SK-N-SH treated with all-trans-retinoic acid at 6 μM for 48 hours (cell line): ENCODE measurements around the gene ERG.

Experiments used
- ARNTL ChIP-seq: fragments of 450-650 bp; formaldehyde crosslinking; IDR thresholded peaks from 2 replicates; pipeline ENCODE4 v1.5.0; 2020; ENCODE audit warnings: low read depth, mild to moderate bottlenecking, moderate library complexity, borderline replicate concordance
- GLIS3 ChIP-seq: fragments of 250-450 bp; sonication (Bioruptor Pico); IDR thresholded peaks from 2 replicates; pipeline ENCODE4 v1.5.0; 2020; ENCODE audit warnings: mild to moderate bottlenecking, moderate library complexity
- PATZ1 ChIP-seq: fragments of 250-450 bp; sonication (Bioruptor Pico); IDR thresholded peaks from 2 replicates; pipeline ENCODE4 v1.8.0; 2020; ENCODE audit warnings: mild to moderate bottlenecking, moderate library complexity, borderline replicate concordance
- POU6F1 ChIP-seq: fragments of 250-450 bp; sonication (Bioruptor Pico); IDR thresholded peaks from 2 replicates; pipeline ENCODE4 v1.8.0; 2021; ENCODE audit warnings: low read depth, mild to moderate bottlenecking, moderate library complexity, borderline replicate concordance
- SNAI2 ChIP-seq: fragments of 250-450 bp; sonication (Bioruptor Pico); IDR thresholded peaks from 2 replicates; pipeline ENCODE4 v1.5.0; 2020; ENCODE audit warnings: mild to moderate bottlenecking, moderate library complexity
- TCF4 ChIP-seq: fragments of 250-450 bp; sonication (Bioruptor Pico); IDR thresholded peaks from 2 replicates; pipeline ENCODE4 v1.8.0; 2021; ENCODE audit warnings: mild to moderate bottlenecking, moderate library complexity, borderline replicate concordance
- TSHZ2 ChIP-seq: fragments of 250-450 bp; sonication (Bioruptor Pico); IDR thresholded peaks from 2 replicates; pipeline ENCODE4 v1.5.0; 2020; ENCODE audit warnings: mild to moderate bottlenecking, moderate library complexity
- ZFP3 ChIP-seq: fragments of 250-450 bp; sonication (Bioruptor Pico); IDR thresholded peaks from 2 replicates; pipeline ENCODE4 v1.5.0; 2020; ENCODE audit warnings: mild to moderate bottlenecking, moderate library complexity

- TF ChIP-seq ZFP3 (CRISPR knock-in tag) = no peak
- TF ChIP-seq POU6F1 (CRISPR knock-in tag) = no peak
- TF ChIP-seq PATZ1 = no peak
- TF ChIP-seq TSHZ2 (CRISPR knock-in tag) = no peak
- no peak for TF ChIP-seq ARNTL
- TF ChIP-seq SNAI2 (CRISPR knock-in tag) = no peak
- no peak for TF ChIP-seq TCF4 (CRISPR knock-in tag)
- no peak for TF ChIP-seq GLIS3 (CRISPR knock-in tag)
Observed at GRCh38 chr21:38489729-38490128, 8.5 kb downstream of the ERG start.
